Heart right ventricle (tissue), 16 donors: Measurements from ENCODE around the gene CLCN6. TPM values are rescaled to one million over a fixed set of nuclear protein-coding genes. Genes with fewer than 3 reads are reported as not detected.
A peak's percentile ranks its signal among the peaks of the same experiment; 100 is the strongest.

Experiments
- ATAC-seq, 8 donors: fragments of 200-7000 bp; cut with Tn5 transposase; one replicate each; pipeline ENCODE4 v1.9.1; 2020; ENCODE audit warnings: mild to moderate bottlenecking in 8 of 8, moderate library complexity in 8 of 8, moderate number of reproducible peaks in 1 of 8
- DNase-seq, 2 donors: peaks; one replicate each; pipeline ENCODE4 v3.0.0-alpha.2; 2020
- H3K27ac ChIP-seq, 10 donors: fragments of 200-600 bp; sonication (generic) in 2 of 10; one replicate each; pipeline versions ENCODE4 v1.5.0 to v1.8.0; 2020 to 2022; ENCODE audit warnings: mild to moderate bottlenecking in 3 of 10
- H3K27me3 ChIP-seq, 7 donors: fragments of 200-600 bp; one replicate each; pipeline ENCODE4 v1.8.0; 2021 to 2022; ENCODE audit warnings: mild to moderate bottlenecking in 2 of 7
- H3K36me3 ChIP-seq, 9 donors: fragments of 200-600 bp; sonication (generic) in 1 of 9; one replicate each; pipeline versions ENCODE4 v1.5.0 to v1.8.0; 2020 to 2022; ENCODE audit warnings: mild to moderate bottlenecking in 2 of 9
- H3K4me1 ChIP-seq, 9 donors: fragments of 200-600 bp; sonication (generic) in 1 of 9; one replicate each; pipeline versions ENCODE4 v1.5.0 to v1.8.0; 2020 to 2022; ENCODE audit warnings: mild to moderate bottlenecking in 4 of 9
- H3K4me3 ChIP-seq, 10 donors: fragments of 200-600 bp; sonication (generic) in 2 of 10; one replicate each; pipeline versions ENCODE4 v1.5.0 to v1.8.0; 2020 to 2022; ENCODE audit warnings: mild to moderate bottlenecking in 7 of 10, moderate library complexity in 2 of 10
- H3K9me3 ChIP-seq, 11 donors: fragments of 200-600 bp in 10 of 11; sonication (generic) in 2 of 11; one replicate each; pipeline versions ENCODE4 v1.5.0 to v1.8.0; 2013 to 2022; ENCODE audit warnings: mild to moderate bottlenecking in 2 of 11, control low read depth in 1 of 11, moderate library complexity in 1 of 11
- CTCF ChIP-seq, 9 donors: fragments of 200-600 bp; sonication (generic) in 2 of 9; IDR thresholded peaks; one replicate each; pipeline versions ENCODE4 v1.5.0 to v1.8.0; 2021 to 2022; ENCODE audit warnings: antibody characterized with exemption in 9 of 9, mild to moderate bottlenecking in 5 of 9, moderate library complexity in 1 of 9
- WGBS, 2 donors: extraction: QIAGEN DNeasy Blood & Tissue Kit; methylation state at CpG; one replicate each; pipeline ENCODE4 v1.1.7; 2013; ENCODE audit warnings: inconsistent platforms in 1 of 2; 5-methylcytosine and 5-hydroxymethylcytosine counted together
- intact Hi-C, 10 donors: fragments of 100-400 bp; cut with DNase I; formaldehyde crosslinking; loops; one replicate each; pipeline versions ENCODE4 v1.11.1 to v1.14.2; 2022
- polyA plus RNA-seq, 2 donors: library from polyadenylated mRNA; stranded (reverse); fragments of 200-250 nt; gene quantifications; one replicate each; pipeline ENCODE4 v1.2.3, GENCODE V29; 2013
- total RNA-seq, 10 donors: library from RNA; stranded (reverse); fragmentation: NEBNext Ultra II Directional in 3 of 10; extraction: Animal tissue kit (Norgen Biotek cat#: 25700) in 3 of 10; gene quantifications; one replicate each; pipeline versions ENCODE4 v1.2.1 to v1.2.4, GENCODE V29; 2021 to 2023
- donor health status: Arrhythmogenic right ventricular cardiomyopathy.
- donor health status: ischemic (EF 13 %, LVEDD 7.1; RV severe dilation, severe dysfunction).
- donor health status: healthy with polysubstance abuse.
- donor health status: DM: no; HTN: yes; CAD: no.
- donor health status: DM: no; HTN: no; CAD: no.
- donor health status: ischemic (EF 25% LVEDD 6.9; RV normal size, moderate dysfunction).
- donor health status: ischemic (EF 25% LVEDD 5.7; RV mildly dilated, moderate dysfunction).
- donor health status: healthy.
- donor health status: DM: yes; HTN: yes; CAD: no.
- donor health status: Ischemic cardiomyopathy.
- donor health status: ischemic (EF 35%, LVEDD 5.7; RV mildly dilated, moderate dysfunction).
- donor health status: nonischemic (EF 11% LVEDD 7.7; RV severe dilation, severe dysfunction).
- donor health status: DM: yes; HTN: yes; CAD: no.
- donor health status: PGD.
- donor health status: ischemic (EF 29% LVEDD 5.4; RV normal size, mild dysfunction).
- donor health status: nonischemic (EF 23%, LVEDD 6.1; RV moderate dilation, normal function).

The CLCN6 gene
- total and polyA plus RNA-seq, 12 donors = 9.1 to 20.9 (median 16.2) TPM

- intact Hi-C loops = loop anchor here in 3 of 10 donors (2.0 to 5.0 kb wide), 4 partner anchors 15 to 50 kb away; partner anchors contain the start of genes AGTRAP (in 1 of the 3), CLCN6 (in 1 of the 3) and MTHFR (in 1 of the 3)
- Histone ChIP-seq H3K27me3 (no peaks in the 10 kb centered on the region), H3K36me3 (peaks cover 0 to 38% (median 6%) of the 10 kb centered on the region in 9 donors), H3K27ac (peak overlapping the region; percentile 92 to 99 (median 97)), H3K9me3 (no peaks in the 10 kb centered on the region), H3K4me1 (peaks cover 58 to 83% (median 77%) of the 10 kb centered on the region in 9 donors), H3K4me3 (peak overlapping the region in 6 of 10 donors; percentile 15 to 26 (median 21))
- TF ChIP-seq CTCF (IDR thresholded peaks at IDR 0.05) = no peak
- 9 to 13% methylated on average over 16 of the region's 16 CpGs for WGBS, 2 donors
- DNase-seq (peak; percentile 65 to 74), ATAC-seq (peak; percentile 5 to 39 (median 18))
These were observed 18.7 kb upstream of the CLCN6 start for GRCh38 chr1:11787251-11787803.

- no peaks in the 10 kb centered on the region for H3K9me3 ChIP-seq
- H3K4me3 ChIP-seq = peak overlapping the region in 2 of 10 donors; percentile 15 to 20
- peak overlapping the region; percentile 92 to 99 (median 97) for H3K27ac ChIP-seq
- DNase-seq = no peak
- peaks cover 0 to 44% (median 6%) of the 10 kb centered on the region in 9 donors for H3K36me3 ChIP-seq
- 72 to 77% methylated on average over 14 of the region's 14 CpGs for WGBS, 2 donors
- intact Hi-C loops = loop anchor here in 3 of 10 donors (2.0 to 5.0 kb wide), 4 partner anchors 15 to 51 kb away; partner anchors contain the start of genes AGTRAP (in 1 of the 3), CLCN6 (in 1 of the 3) and MTHFR (in 1 of the 3)
- TF ChIP-seq CTCF (IDR thresholded peaks at IDR 0.05) = no peak
- H3K4me1 ChIP-seq = peaks cover 60 to 89% (median 78%) of the 10 kb centered on the region in 9 donors
- H3K27me3 ChIP-seq = no peaks in the 10 kb centered on the region
- ATAC-seq = no peak
These were observed 18.1 kb upstream of the CLCN6 start for GRCh38 chr1:11787804-11788436.

GRCh38 chr1:11788549-11789053 lies 17.4 kb upstream of the CLCN6 start:
- Histone ChIP-seq H3K36me3 (peaks cover 0 to 51% (median 8%) of the 10 kb centered on the region in 9 donors), H3K27me3 (no peaks in the 10 kb centered on the region), H3K4me1 (peaks cover 60 to 95% (median 78%) of the 10 kb centered on the region in 9 donors), H3K9me3 (no peaks in the 10 kb centered on the region), H3K4me3 (no peak overlapping the region), H3K27ac (peak overlapping the region; percentile 92 to 99 (median 97))
- ATAC-seq (no peak), DNase-seq (peak in 1 of 2 donors; percentile 23)
- WGBS, 2 donors = 65 to 73% methylated on average over 14 of the region's 14 CpGs
- TF ChIP-seq CTCF (IDR thresholded peaks at IDR 0.05) = no peak
- intact Hi-C loops = loop anchor here in 1 of 10 donors (5.0 kb wide), 1 partner anchor 51 kb away; the partner anchor contains the start of gene AGTRAP
